DLD1 (cell line): ENCODE measurements around the gene KLHL17.
"Not testable (repeated sequence)": the region's sequence is repeated elsewhere in the genome, so short reads cannot be mapped to it uniquely, and the experiment has no call there.

Source experiments
- in situ Hi-C: cut with HindIII; loops from 2 replicates; pipeline ENCODE4 v1.10.0; 2017; ENCODE audit warnings: low sequenced_read_pairs

The KLHL17 gene

GRCh38 chr1:966135-966703, 5.8 kb downstream of the KLHL17 start, which contains the start of gene PLEKHN1:
Gene PLEKHN1 (plus strand): TSS chr1:966482. CDS start chr1:966532, 50 bp downstream.
- in situ Hi-C loops = no loop called here

- in situ Hi-C loops = no loop called here
Measured at GRCh38 chr1:966704-967300, 6.4 kb downstream of the KLHL17 start.

- in situ Hi-C loops = no loop called here
Measured at GRCh38 chr1:967466-968343, 7.3 kb downstream of the KLHL17 start.

- in situ Hi-C loops = no loop called here
Measured at GRCh38 chr1:969260-969855, 9.0 kb downstream of the KLHL17 start.

- in situ Hi-C loops = no loop called here
Measured at GRCh38 chr1:970242-970972, 10.0 kb downstream of the KLHL17 start.

GRCh38 chr1:970973-971730, 10.8 kb downstream of the KLHL17 start:
- in situ Hi-C loops = no loop called here

- in situ Hi-C loops = no loop called here
Measured at GRCh38 chr1:971751-972506, 11.5 kb downstream of the KLHL17 start.

- in situ Hi-C loops = no loop called here
Measured at GRCh38 chr1:972726-973458, 12.5 kb downstream of the KLHL17 start.

GRCh38 chr1:973459-974292, 13.3 kb downstream of the KLHL17 start:
- in situ Hi-C loops = no loop called here

- in situ Hi-C loops = no loop called here
Measured at GRCh38 chr1:974293-974640, 13.9 kb downstream of the KLHL17 start.

GRCh38 chr1:974687-975328, 14.4 kb downstream of the KLHL17 start:
- in situ Hi-C loops = no loop called here

GRCh38 chr1:975365-975764, 15.0 kb downstream of the KLHL17 start:
- in situ Hi-C loops = no loop called here

- in situ Hi-C loops = no loop called here
Measured at GRCh38 chr1:975896-976683, 15.7 kb downstream of the KLHL17 start.

GRCh38 chr1:976791-977190, 16.4 kb downstream of the KLHL17 start:
- in situ Hi-C loops = not testable (repeated sequence)

- in situ Hi-C loops = no loop called here
Measured at GRCh38 chr1:978069-978834, 17.9 kb downstream of the KLHL17 start.
